HG02763 (cell line): Measurements from ENCODE around the gene AP1B1.
A peak's percentile ranks its signal among the peaks of the same experiment; 100 is the strongest.
"Not testable (repeated sequence)": the region's sequence is repeated elsewhere in the genome, so short reads cannot be mapped to it uniquely, and the experiment has no call there.

Source experiments
- ATAC-seq: cut with Tn5 transposase; IDR thresholded peaks from one replicate; pipeline ENCODE4 v1.9.1; 2021; ENCODE audit warnings: mild to moderate bottlenecking, moderate library complexity; ENCODE audit not compliant: unreplicated experiment

Gene AP1B1

DNA sequence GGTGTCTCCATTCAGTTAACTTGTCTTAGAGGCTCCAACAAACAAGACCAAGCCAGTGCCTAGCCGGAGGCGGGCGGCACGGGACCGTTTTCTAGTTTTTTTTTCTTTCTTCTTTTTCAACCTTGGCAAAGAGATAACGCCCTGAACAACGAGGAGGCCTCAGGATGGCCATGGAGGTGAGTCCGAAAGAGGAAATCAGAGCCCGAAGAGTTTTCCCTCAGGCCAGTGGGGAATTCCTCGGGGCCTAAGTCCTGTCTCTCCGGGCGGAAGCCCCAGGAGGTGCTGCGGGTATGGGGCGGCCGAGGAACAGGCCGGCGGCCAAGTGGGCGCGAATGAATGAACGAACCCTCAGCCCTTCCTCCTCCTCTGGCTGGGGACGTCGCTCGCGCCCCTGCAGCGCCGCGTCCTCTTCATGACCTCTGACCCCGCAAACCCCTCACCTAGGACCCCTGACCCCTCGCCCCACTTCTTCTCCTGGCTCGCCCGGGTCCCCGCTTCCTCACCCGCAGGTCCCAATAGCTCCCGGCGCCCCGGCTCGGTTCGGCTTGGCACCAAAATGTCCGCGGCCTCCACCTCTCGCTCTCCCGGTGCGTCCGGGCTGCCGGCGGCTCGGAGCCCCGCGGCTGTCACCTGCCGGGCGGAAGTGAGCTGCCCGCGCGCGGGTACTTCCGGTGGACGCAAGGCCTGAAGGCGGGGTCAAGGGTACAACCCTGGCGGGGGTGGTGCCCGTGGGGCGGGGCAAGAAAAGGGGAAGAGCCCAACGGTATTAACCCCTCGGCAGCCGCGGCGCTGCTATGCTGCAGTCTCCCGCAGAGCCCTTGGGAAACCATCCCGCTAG is at the start of gene AP1B1:
AP1B1 (minus strand) TSS at position 650 of the 838 bp plus-strand sequence. CDS start 21,327 bp downstream, outside the sequence.
- peak; percentile 84 for ATAC-seq

DNA sequence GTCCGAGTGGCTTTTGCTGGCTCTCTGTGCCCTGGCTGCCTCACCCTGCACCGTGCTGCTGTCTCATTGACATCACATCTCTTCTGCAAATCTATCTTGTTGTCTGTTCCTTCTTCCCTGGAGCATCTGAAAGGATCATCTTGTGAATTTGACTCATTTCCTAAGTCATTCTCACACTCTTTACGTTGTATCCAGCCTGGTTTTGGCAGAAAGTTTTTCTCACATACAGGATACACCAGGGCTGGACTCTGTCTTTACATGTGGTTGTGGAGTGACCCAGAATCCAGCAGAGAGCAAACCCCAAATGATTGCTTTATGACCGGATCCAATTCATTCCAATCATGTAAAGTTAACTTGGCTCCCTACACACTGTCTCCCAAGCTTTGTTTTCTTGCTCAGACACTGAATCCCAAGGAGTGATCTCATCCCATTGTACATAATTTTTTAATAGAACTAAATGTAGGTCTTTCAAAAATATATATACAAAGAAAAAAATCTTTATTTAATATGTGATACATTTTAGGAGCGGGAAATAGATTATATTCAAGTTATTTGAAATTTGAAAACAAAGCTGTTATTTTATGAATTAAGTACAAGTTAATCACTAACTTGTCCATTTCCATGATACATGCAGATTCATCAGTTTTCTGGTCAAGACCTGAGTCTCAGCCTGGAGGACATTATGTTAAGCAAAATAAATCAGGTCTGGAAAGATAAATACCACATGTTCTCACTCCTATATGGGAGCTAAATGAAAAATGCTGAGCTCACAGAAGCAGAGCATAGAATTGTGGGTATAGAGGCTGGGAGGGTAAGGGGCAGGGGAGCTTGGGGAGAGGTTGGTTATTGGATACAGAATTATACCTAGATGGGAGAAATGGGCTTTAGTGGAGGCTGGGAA is 47.1 kb upstream of the AP1B1 start:
- ATAC-seq, result no peak

DNA sequence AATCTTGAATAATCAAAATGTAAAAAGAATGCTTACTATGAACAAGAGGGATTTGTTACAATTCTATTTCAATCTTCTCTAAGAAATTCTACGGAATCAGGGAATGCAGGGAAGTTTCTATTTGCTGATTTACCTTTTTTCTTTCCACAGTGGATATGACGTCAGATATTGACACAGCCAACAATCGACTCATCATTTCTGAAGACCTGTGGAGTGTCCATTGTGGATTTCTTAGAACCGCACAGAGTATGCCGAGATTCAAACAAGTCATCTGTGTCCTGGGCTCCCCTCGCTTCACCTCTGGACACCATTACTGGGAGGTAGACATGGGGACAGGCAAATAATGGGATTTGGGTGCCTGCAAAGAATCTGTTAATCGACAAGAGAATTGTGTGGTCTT is 45.9 kb upstream of the AP1B1 start:
- ATAC-seq, result no peak

DNA sequence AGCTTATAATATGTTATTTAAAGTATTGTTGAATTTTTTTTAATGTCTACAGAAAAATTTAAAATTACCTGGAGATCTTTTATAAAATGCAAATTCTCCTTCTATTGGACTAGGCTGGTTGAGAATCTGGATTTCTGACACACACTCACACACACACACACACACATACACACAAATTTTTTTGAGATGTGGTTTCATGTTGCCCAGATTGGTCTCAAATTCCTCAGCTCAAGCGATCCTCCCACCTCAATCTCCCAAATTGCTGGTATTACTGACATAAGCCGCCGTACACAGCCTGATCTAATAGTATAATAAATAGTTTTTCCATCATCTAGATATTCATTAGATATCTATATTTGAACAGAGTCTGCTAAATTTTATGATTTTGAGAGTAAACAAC is 45.5 kb upstream of the AP1B1 start:
- ATAC-seq, result no peak

DNA sequence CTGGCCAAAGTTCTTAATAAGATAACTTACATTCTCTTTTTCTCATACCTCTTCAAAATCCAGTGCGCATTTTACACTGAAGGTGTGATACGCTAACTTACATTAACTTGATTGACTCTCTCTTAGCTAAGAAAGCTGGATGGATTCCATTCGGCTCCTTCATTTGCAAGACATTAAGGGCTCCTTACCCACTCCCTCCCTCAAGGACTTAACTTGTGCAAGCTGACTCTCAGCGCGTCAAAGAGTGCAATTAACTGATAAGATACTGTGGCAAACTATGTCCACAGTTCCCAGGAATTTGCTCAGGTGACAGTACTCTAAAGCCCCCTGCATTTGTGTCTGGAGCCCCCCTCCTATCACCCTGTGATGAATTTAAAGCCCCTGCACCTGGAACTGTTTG is 43.6 kb upstream of the AP1B1 start:
- ATAC-seq, result no peak

DNA sequence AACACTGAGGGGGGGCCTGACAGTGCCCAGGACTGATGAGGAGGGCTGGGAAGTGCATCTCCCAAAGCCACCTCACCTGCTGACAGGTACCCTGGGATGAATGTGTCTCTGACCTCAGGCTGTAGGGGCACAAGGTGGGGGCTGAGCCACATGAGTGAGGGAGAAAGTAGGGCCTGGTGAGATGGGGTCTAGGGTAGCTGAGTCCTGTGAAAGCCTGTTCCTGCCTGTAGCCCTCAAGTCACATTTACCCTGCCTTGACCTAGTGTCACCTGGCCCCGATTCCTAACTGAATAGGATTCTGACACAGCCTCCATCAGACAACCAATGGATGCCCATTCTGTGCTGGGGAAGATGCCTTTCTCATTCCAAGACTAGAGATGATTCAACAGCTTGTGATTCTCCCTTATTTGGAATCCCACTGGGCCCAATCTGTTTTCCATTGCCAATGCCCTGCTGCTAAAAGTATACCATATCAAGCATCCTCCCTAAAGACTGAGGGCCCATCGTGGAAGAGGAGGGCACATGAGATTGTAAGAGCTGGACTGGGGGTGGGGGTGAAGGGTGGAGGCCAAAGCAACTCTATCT is 38.9 kb upstream of the AP1B1 start:
- no peak for ATAC-seq

DNA sequence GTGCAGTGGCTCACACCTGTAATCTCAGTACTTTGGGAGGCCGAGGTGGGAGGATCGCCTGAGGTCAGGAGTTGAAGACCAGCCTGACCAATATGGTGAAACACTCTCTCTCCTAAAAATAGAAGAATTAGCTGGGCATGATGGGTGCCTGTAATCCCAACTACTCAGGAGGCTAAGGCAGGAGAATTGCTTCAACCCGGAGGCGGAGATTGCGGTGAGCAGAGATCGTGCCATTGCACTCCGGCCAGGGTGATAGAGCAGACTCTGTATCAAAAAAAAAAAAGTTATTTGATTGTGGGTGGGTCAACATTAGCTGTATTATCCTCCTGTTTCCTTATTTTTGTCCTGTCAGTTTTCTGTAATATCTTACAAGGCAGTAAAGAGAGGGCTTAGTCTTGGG is 38.1 kb upstream of the AP1B1 start:
- ATAC-seq, result no peak

DNA sequence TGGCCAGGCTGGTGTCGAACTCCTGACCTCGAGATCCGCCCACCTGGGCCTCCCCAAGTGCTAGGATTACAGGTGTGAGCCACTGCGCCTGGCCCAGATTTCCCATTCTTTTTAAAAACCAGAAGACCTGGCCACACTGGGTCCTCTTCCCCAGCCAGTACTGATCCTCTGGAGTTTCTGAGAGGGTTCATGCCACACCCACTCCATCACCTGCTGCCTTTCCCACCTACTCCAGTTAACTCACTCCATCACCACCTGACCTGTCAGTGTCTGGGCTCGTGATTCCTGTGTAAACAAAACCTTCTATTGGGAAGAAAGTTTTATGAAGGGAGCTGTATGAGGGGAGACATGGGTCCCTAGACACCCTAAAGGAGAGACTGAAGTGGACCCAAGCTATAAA is 30.3 kb upstream of the AP1B1 start:
- ATAC-seq, result not testable (repeated sequence)

DNA sequence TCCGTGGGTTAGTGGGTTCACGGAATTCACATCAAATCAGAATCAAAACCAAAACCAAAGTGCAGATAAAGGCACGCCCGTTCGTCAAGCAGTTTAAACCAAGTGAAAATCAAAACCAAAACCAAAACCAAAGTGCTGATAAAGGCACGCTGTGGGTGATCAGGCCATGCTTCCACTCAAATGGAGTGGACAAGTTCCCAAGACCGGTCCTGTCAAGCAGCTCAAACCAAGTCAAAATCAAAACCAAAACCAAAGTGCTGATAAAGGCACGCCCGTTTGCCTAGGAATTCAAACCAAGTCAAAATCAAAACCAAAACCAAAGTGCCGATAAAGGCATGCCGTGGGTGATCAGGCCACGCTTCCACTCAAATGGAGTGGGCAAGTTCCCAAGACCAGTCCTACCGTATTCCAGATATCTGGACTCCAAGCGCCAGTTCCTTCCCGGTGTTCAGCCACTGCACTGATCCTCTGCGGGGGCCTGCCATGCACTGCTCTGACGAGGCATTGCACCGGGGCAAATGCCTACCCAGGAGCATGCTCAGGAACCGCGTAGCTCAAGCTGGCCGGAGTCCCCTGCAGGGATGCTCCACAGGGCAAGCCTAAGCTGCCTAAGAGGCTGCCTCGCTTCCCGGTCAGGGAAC is 26.7 kb upstream of the AP1B1 start:
- ATAC-seq, result not testable (repeated sequence)

DNA sequence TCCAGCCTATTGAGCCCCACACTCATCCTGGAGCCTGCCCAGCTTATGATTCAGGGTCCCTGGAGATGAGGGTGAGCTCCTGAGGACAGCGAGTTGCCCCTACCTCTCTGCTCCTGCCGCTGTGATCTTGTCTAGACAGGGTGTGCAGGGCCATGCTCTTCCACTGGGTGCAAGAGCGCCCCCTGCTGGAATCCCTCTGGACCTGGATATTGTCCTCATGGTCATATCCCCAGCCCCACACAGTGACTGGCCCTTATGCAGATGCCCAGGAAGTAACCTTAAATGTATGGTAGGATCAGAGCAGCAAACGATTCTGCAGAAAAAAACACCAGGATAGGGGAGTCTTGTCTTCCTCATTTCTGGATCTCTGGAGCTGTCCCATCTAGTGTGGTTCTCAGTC is 24.4 kb upstream of the AP1B1 start:
- ATAC-seq, result not testable (repeated sequence)

DNA sequence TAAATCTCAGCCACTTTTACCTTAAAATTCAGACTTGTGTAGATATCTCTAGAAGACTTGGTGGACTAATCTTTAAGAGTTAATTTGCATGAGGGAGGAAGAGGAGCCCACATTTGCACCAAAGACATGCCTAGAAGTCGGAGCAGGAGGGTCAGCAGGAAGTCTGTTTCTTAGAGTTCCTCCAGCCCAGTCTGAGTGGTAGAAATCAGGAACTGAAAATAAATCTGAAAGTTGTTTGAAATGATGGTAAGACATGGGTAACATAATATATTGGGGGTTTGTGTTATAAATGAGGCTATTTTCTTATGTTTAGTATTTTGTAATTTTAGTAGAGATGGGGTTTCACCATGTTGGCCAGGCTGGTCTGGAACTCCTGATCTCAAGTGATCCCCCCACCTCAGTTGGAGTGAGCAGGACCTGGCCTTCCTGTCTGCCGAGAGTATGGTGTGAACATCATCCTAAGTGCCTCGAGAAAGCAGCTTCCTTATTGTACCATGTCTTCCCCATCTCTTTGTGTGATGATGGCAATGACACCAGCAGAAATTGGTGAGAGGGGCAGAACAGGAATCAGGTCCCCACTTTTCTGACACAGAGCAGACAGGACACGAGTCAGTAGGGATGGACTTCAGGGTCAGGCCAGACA is 23.3 kb upstream of the AP1B1 start:
- peak; percentile 66 for ATAC-seq

DNA sequence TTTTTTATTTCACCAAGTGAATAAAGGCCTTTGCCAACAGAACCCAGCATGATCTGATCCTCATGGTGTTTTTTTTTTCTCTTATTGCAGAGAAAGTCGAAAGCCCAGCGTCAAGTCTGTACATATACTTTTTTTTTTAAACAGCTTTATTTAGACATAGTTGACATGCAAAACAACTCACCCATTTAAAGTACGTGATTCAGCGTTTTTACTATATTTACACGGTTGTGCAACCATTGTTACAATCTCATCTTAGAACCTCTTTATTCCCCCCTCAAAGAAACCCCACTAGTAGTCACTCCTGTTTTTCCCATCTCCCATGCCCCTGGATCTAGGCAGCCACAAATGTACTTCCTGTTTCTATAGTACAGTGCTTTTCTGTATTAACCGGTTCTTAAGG is 20.6 kb upstream of the AP1B1 start:
- no peak for ATAC-seq

DNA sequence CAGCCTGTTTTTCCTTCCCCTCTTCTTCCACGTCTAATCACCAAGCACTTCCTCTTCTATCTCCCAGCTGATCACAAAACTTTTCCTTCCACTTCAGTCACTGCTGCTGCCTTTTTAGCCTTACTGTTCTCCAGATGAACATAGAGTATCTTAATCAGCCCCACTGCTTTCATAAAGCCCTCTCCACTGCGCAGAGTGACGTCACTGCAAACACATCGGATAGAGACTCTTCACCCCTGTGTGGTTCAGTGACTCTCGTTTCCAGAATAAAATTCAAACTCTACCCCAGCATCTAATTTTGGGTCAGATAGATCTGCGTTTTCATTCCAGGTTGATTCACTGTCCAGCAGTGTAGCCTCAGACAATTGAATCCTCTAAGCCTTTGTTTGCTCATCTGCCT is 13.2 kb upstream of the AP1B1 start:
- ATAC-seq, result not testable (repeated sequence)

DNA sequence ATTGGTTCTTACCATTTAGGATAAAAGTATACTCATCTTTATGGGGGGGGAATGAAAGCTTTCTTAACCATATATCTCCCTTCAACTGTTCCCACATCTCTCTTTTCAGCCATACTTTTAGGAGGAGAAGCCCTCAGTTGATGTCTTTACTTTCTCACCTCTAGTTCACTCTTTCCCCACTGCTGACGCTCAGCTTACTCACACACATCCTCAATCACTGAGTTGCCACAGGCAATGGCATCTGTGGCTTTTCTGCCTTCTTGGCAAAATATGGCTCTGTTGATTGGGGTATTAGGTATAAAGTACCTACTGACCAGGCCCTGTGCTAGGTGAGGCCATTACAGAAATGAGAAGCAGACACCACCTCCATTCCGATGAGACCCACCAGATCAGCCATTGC is 12.2 kb upstream of the AP1B1 start:
- ATAC-seq, result no peak

DNA sequence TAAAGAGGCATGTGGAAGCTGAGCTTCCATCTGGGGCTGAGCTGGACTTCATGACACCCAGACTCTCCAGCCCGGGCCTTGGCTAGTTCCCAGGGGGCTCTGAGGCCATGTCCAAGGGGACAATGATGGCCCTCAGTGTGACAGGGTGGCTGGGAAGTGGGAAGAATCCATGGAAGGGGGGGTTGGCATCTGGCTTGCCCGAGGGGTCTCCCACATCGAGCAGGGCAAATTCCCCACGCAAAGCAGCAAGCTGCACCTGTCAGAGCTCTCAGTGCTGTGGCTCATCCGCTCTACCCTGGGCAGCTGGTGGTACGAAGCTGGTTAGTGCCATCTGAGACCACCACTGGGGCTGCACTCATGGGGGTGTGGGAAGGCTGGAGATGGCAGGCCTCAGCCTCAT is 9.4 kb upstream of the AP1B1 start:
- no peak for ATAC-seq

DNA sequence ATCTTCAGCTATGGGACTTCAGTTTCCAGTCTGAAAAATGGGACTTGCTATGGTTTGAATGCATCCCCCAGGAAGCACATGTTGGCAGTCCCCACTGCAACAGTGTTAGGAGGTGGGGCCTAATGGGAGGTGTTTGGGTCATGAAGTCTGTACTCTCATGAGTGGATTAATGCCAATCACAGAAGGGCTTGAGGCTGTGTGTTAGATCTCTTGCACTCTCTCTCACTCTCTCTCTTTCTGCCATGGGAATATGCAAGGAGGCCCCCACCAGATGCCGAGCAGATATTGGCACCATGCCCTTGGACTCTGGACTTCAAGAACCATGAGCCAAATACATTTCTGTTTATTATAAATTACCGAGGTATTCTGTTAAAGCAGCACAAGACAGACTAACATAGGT is 7.8 kb upstream of the AP1B1 start:
- ATAC-seq, result no peak

DNA sequence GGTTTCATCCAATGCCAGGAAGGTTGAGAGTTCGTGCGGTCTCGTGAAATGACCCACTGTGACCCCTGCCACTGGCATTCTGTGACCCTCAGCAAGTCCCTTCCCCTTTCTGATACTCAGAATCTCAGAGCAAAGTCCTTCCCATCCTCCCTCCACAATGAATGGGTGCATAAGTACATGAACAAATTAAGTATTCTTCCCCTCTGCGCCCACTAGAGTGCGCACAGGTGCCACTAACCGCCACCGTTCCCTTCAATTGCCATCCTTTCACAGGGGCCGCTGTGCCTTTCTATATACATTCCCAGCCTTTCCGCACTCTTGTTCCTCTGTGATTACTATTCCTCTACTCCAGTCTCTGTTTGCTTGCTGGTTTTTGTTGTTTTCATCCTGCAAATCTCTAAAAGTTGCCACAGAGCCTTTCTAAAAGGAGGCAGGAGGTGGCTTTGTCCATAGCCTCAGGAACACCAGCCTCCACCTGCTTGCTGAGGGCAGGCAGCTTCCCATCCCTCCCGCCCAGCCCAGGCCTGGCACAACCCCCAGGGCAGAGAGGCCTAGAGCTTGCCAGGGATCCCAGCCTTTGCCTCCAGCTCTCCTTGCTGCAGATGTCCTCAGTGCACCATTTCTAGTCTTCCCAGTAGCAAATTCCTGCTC is 6.7 kb upstream of the AP1B1 start:
- no peak for ATAC-seq

DNA sequence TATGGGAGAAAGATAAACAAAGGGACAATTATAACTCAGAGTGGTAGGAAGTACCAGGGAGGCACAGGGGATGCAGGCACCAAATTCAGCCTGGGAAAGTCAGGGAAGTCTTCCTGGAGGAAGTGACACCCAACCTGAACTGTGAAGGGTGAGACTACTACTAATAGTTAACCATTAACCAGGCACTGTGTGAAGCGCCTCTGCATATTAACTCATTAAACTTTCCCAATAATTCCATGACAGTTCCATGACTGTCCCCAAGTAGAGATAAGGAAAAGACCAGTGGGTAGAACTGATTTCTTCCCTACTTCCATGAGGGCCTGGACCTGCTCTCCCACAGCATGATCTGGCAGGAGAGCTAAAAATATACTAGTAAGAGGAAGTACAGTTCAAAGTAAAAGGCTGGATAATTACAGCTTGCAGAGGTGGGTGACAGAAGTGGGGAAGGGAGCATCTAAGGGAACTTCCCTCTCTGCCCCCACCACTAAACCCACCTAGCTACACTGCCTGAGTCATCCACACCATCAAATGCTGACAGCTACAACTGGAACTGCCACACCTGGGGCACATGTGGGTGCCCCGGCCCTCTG is 4.7 kb upstream of the AP1B1 start:
- no peak for ATAC-seq

DNA sequence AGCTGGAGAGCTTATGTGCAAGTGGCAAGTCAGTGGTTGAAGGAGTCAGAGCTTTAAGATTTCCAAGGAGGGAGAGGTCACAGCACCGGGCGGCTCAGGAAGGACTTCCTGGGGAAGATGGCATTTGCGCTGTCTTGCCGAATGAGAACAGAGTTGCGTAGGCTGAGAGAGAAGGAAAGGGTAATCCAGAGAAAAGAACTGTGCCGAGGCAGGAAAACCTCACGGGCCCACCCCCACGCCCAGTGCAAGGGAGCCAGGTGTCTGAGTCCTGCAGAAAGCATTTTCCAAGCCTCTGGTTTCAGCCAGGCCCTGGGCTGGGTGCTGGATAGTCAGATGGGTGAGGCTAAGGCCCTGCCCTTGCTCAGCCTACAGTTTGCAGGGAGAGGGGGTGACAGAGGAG is 3.2 kb upstream of the AP1B1 start:
- ATAC-seq, result no peak

DNA sequence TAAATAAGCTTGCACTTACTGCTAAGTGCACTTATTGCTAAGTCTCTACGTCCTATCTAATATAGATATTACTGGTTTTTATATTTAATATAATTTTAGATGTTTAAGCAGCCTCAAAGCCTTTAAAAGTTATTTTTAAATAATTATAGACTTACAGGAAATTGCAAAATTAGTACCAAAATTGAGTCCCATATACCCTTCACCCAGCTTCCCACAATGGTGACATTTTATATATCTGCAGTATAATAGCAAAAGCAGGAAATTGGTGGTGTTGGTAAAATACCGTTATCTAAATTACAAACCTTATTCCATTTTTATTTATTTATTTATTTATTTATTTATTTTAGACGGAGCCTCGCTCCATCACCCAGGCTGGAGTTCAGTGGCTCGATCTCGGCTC is 1.9 kb upstream of the AP1B1 start:
- ATAC-seq, result no peak
